Measurements from ENCODE around the gene ACAP1. TPM values are rescaled to one million over a fixed set of nuclear protein-coding genes. Genes with fewer than 3 reads are reported as not detected.

Gene ACAP1, protein sequence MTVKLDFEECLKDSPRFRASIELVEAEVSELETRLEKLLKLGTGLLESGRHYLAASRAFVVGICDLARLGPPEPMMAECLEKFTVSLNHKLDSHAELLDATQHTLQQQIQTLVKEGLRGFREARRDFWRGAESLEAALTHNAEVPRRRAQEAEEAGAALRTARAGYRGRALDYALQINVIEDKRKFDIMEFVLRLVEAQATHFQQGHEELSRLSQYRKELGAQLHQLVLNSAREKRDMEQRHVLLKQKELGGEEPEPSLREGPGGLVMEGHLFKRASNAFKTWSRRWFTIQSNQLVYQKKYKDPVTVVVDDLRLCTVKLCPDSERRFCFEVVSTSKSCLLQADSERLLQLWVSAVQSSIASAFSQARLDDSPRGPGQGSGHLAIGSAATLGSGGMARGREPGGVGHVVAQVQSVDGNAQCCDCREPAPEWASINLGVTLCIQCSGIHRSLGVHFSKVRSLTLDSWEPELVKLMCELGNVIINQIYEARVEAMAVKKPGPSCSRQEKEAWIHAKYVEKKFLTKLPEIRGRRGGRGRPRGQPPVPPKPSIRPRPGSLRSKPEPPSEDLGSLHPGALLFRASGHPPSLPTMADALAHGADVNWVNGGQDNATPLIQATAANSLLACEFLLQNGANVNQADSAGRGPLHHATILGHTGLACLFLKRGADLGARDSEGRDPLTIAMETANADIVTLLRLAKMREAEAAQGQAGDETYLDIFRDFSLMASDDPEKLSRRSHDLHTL
- total RNA-seq = 1 to 10 TPM; 1.6 to 6.8 (median 2.7) TPM
- long read RNA-seq = 0 reads

DNA sequence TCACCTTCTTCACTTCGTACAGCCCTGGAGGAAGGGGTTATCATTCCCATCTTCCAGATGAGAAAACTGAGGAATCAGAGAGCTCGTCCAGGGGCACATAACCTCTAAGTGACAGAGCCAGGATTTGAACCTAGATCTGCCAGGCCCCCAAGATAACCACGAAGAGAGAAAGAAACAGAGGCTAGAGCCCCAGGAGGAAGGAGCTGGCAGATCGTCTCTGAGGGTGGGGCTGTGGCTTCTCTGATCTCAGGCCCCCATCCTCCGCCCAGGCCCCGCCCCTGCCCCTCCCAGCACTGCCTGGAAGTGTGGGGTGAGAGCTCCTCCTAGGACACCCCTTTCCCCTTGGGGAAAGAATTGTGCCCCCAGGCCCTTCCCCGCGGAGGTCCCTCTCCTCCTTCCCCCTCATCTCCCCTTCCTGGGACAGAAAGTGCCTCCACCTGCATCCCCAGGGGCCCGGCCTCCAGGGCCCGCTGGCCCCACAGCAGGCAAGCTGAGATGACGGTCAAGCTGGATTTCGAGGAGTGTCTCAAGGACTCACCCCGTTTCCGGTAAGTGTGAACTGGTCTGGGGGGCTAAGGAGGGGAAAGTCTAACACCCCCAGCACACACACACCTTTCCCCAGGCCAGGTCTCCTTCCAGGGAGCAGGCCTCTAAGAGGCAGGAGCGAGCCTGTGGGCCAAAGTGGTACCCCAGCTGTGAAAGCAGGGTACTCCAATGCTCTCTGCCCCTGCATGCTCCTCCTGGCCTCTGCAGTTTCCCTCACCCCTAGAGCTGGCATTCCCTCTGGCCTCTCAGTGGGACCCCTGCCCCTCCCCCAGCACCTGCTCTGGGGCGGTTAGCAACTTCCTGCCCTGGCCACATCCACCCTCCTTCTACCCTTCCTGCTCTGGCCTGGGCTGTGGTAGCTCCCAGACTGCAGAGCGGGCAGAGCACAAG lies at the start of gene ACAP1:
Gene ACAP1, plus strand, starts transcription at position 290 of the 936 bp plus-strand sequence. Its CDS starts 206 bp downstream, at position 496.
- no peak for TF ChIP-seq POLR2A (IDR thresholded peaks at IDR 0.05)
- TF ChIP-seq, protein P1, sequence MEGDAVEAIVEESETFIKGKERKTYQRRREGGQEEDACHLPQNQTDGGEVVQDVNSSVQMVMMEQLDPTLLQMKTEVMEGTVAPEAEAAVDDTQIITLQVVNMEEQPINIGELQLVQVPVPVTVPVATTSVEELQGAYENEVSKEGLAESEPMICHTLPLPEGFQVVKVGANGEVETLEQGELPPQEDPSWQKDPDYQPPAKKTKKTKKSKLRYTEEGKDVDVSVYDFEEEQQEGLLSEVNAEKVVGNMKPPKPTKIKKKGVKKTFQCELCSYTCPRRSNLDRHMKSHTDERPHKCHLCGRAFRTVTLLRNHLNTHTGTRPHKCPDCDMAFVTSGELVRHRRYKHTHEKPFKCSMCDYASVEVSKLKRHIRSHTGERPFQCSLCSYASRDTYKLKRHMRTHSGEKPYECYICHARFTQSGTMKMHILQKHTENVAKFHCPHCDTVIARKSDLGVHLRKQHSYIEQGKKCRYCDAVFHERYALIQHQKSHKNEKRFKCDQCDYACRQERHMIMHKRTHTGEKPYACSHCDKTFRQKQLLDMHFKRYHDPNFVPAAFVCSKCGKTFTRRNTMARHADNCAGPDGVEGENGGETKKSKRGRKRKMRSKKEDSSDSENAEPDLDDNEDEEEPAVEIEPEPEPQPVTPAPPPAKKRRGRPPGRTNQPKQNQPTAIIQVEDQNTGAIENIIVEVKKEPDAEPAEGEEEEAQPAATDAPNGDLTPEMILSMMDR (IDR thresholded peaks at IDR 0.05) = no peak
- no peaks in the 10 kb centered on the region for H3K9me3 ChIP-seq
- H3K4me1 ChIP-seq = no peaks in the 10 kb centered on the region
- WGBS (ENCODE audit: insufficient coverage, low coverage, low lambda C conversion rate, missing lambda C conversion rate) = 34% methylated on average over 8 of the region's 17 CpGs
- no peak within 1 kb of the TSS for H3K27ac ChIP-seq
- DNase-seq (peak in 1 of 3 donors; percentile 63), ATAC-seq (peak; percentile 66 to 81 (median 68))
- intact Hi-C loops (cut with DNase I) = no loop called here
- H3K36me3 ChIP-seq = no peaks in the 10 kb centered on the region
- no peaks in the 10 kb centered on the region for H3K27me3 ChIP-seq
- H3K4me3 ChIP-seq = peak within 1 kb of the TSS in 2 of 3 donors; percentile 12 to 32

DNA sequence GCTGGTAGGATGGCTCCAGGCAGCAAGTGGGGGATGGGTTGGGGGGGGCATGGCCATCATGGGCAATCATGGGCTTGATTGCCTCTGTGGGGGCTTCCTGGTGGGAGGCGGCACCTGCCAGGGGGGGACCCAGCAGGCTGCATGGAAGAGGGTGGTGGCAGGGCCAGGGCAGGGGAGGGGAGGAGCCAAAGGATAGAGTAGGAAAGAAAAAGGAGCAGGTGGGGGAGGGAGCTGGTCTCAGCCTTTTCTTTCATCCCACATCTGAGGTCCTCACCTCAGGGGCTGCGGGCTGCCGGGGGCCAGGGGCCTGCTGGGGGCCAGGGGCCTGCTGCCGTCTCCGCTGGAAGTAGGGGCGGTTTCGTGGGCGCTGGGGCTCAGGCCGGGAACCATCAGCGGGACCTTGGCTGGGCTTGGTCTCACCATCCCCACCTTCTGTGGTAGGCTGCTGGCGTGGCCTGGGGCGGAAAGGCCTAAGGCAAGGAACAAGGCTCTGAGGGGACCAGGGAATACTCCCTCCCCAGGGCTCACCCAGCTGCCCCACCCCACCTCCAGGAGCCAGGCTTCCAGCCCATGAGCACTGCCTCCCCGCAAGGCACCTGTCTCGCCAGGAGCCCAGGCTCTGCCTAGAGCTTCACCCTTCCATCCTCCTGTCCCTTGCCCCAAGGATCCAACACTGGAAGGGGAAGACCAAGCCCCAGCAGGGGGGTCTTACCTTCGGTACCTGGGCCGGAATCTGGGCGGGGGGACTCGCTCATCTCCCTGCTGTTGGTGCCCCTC lies 46.9 kb upstream of the ACAP1 start:
- Histone ChIP-seq H3K9me3 (no peaks in the 10 kb centered on the region), H3K27ac (no peak overlapping the region), H3K4me3 (no peak overlapping the region), H3K36me3 (no peaks in the 10 kb centered on the region), H3K27me3 (no peaks in the 10 kb centered on the region), H3K4me1 (no peaks in the 10 kb centered on the region)
- intact Hi-C loops (cut with DNase I) = no loop called here
- ATAC-seq = no peak
- TF ChIP-seq, protein P1 (IDR thresholded peaks at IDR 0.05) = no peak
- TF ChIP-seq POLR2A (IDR thresholded peaks at IDR 0.05) = no peak
- no peak for DNase-seq
- 47% methylated on average over 2 of the region's 18 CpGs for WGBS (ENCODE audit: insufficient coverage, low coverage, low lambda C conversion rate, missing lambda C conversion rate)

DNA sequence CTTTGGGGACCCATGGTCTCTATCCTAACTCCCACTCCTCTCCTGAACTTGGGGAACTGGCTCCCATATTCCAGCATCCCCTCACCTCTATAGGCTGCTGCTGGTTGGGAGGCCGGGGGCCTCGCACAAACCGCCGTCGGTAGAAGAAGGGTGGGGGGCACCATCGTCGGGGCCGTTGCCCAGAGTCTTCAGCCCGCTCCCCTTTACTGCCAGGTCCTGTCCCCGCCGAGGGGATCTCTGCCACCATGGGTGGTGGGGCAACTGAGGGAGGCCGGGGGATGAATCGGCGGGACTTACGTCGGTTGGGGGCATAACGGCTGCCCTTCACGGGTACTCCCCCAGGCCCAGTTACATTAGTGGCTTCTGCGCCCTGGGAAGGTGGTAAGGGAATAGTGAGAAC lies 46.2 kb upstream of the ACAP1 start:
- H3K36me3 ChIP-seq = no peaks in the 10 kb centered on the region
- TF ChIP-seq, protein P1 (IDR thresholded peaks at IDR 0.05) = no peak
- no peak for TF ChIP-seq POLR2A (IDR thresholded peaks at IDR 0.05)
- no CpG with 5 or more reads among the region's 19 CpGs for WGBS (ENCODE audit: insufficient coverage, low coverage, low lambda C conversion rate, missing lambda C conversion rate)
- intact Hi-C loops (cut with DNase I) = no loop called here
- DNase-seq (no peak), ATAC-seq (no peak)
- H3K9me3 ChIP-seq = no peaks in the 10 kb centered on the region
- H3K4me1 ChIP-seq = peaks cover 0 to 5% (median 2%) of the 10 kb centered on the region in 4 donors
- H3K4me3 ChIP-seq = no peak overlapping the region
- no peak overlapping the region for H3K27ac ChIP-seq
- no peaks in the 10 kb centered on the region for H3K27me3 ChIP-seq

DNA sequence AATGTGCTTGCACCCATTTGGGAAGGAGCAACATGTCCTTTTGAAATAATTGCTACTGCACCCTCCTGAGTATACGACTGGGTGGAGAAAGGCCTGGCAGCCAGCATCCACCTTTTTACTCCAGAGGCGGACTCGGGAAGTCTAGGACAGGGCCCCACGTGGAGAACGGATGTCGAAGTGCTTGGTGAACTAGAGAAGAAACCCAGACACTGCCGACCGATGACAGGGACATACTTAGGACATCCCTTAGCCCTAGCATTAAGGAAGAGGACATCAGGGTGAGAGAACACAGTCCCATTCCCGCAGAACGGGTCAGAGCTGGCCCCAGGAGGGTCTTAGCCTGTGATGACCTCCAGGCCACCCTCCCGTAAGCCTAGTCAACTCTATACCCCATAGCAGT lies 45.6 kb upstream of the ACAP1 start:
- Histone ChIP-seq H3K4me3 (no peak overlapping the region), H3K27me3 (no peaks in the 10 kb centered on the region), H3K4me1 (peaks cover 0 to 5% (median 2%) of the 10 kb centered on the region in 4 donors), H3K27ac (no peak overlapping the region), H3K36me3 (no peaks in the 10 kb centered on the region), H3K9me3 (no peaks in the 10 kb centered on the region)
- 56% methylated on average over 6 of the region's 11 CpGs for WGBS (ENCODE audit: insufficient coverage, low coverage, low lambda C conversion rate, missing lambda C conversion rate)
- intact Hi-C loops (cut with DNase I) = no loop called here
- ATAC-seq (no peak), DNase-seq (no peak)
- TF ChIP-seq POLR2A (IDR thresholded peaks at IDR 0.05) = no peak
- TF ChIP-seq, protein P1 (IDR thresholded peaks at IDR 0.05) = no peak
